Jurkat, Clone E6-1 (cell line): ENCODE measurements around the gene DOCK1.

Experiments
- DNase-seq: peaks from one replicate; pipeline ENCODE4 v3.0.0-alpha.2; 2011; ENCODE audit warnings: low read depth, low spot score
- H3K4me3 ChIP-seq: 2 replicates; pipeline ENCODE4 v1.5.1; 2011; ENCODE audit warnings: mild to moderate bottlenecking, low read length, control low read depth, moderate library complexity

Gene DOCK1

GRCh38 chr10:127470911-127471310, 565.7 kb downstream of the DOCK1 start:
- no peak for DNase-seq
- no peak overlapping the region for H3K4me3 ChIP-seq

- DNase-seq: no peak
- H3K4me3 ChIP-seq: no peak overlapping the region
These were observed 567.7 kb downstream of the DOCK1 start for GRCh38 chr10:127472976-127473375.

- H3K4me3 ChIP-seq: no peak overlapping the region
- DNase-seq: no peak
These were observed 569.3 kb downstream of the DOCK1 start for GRCh38 chr10:127474501-127474900.

GRCh38 chr10:127485153-127485857, 580.1 kb downstream of the DOCK1 start:
- H3K4me3 ChIP-seq: no peak overlapping the region
- no peak for DNase-seq

- no peak for DNase-seq
- no peak overlapping the region for H3K4me3 ChIP-seq
These were observed 581.1 kb downstream of the DOCK1 start for GRCh38 chr10:127486355-127486754.

GRCh38 chr10:127492607-127493250, 587.5 kb downstream of the DOCK1 start:
- no peak for DNase-seq
- H3K4me3 ChIP-seq: no peak overlapping the region

GRCh38 chr10:127496035-127496434, 590.8 kb downstream of the DOCK1 start:
- H3K4me3 ChIP-seq: no peak overlapping the region
- no peak for DNase-seq

- no peak for DNase-seq
- H3K4me3 ChIP-seq: no peak overlapping the region
These were observed 592.5 kb downstream of the DOCK1 start for GRCh38 chr10:127497685-127498084.

- no peak for DNase-seq
These were observed 592.9 kb downstream of the DOCK1 start for GRCh38 chr10:127498087-127498486.

GRCh38 chr10:127500127-127500526, 594.9 kb downstream of the DOCK1 start:
- H3K4me3 ChIP-seq: no peak overlapping the region
- DNase-seq: no peak

More at GRCh38 chr10:127498087-127498486, 592.9 kb downstream of the DOCK1 start:
- no peak overlapping the region for H3K4me3 ChIP-seq
